Loucy (cell line): ENCODE measurements around the gene SIRPB1.

Source experiments
- CTCF ChIP-seq: fragments of 200-600 bp; sonication (generic); conservative IDR thresholded peaks from 2 replicates; pipeline ENCODE4 v1.5.1; 2014; ENCODE audit warnings: mild to moderate bottlenecking, antibody characterized with exemption, low read length
- EZH2phosphoT487 ChIP-seq: fragments of 200-600 bp; IDR thresholded peaks from 2 replicates; pipeline ENCODE4 v1.6.1; 2018; ENCODE audit warnings: antibody characterized with exemption, mild to moderate bottlenecking, moderate library complexity, borderline replicate concordance

GRCh38 chr20:1629321-1629720 is 9.5 kb upstream of the SIRPB1 start:
- no peak for TF ChIP-seq CTCF
- no peak for TF ChIP-seq EZH2phosphoT487
